ENCODE results near the gene ETV1. TPM values are rescaled to one million over a fixed set of nuclear protein-coding genes. Genes with fewer than 3 reads are reported as not detected.

ETV1 gene
- total RNA-seq (2011; cell fraction: chromatin; rRNA removed; ENCODE audit: low replicate concordance), result 19.5 and 42.2 TPM in 2 replicates
- 10.2 and 11.8 TPM in 2 replicates for total RNA-seq (2011; cell fraction: nucleolus; rRNA removed)
- 23.3 and 36.9 TPM in 2 replicates for total RNA-seq (2011; cell fraction: nucleoplasm; rRNA removed)
- total RNA-seq (2014; rRNA removed) (8.0 and 9.8 TPM in 2 replicates), total RNA-seq (2014; rRNA removed; fragmentation: Illumina TruSeq; extraction: Trizol) (15.9 and 16.3 TPM in 2 replicates), total RNA-seq (2015; rRNA removed; fragmentation: Illumina TruSeq; extraction: Trizol) (11.3 and 14.0 TPM in 2 replicates), total RNA-seq (2021) (18.1 and 27.4 TPM in 2 replicates), polyA plus RNA-seq (2011; rRNA removed) (15.8 and 16.2 TPM in 2 replicates), polyA plus RNA-seq (2014; fragmentation: Illumina TruSeq; extraction: Trizol) (21.1 and 23.1 TPM in 2 replicates), polyA plus RNA-seq (2014; fragmentation: Nextera tagmentation; extraction: Ambion mirVana) (1 to 10 TPM; 7.2 to 9.8 TPM), polyA plus RNA-seq (2014; rRNA removed) (10.5 and 12.0 TPM in 2 replicates), polyA minus RNA-seq (2011; rRNA and poly(A)+ RNA removed) (20.5 and 28.2 TPM in 2 replicates), Bru-seq, nascent RNA (percentile 76 among the genes with signal in this experiment), BruChase-seq, experiment 1, labeled RNA remaining after a 2-hour chase (percentile 74 among the genes with signal in this experiment), BruChase-seq, experiment 2, labeled RNA remaining after a 6-hour chase (percentile 70 among the genes with signal in this experiment)
- polyA plus RNA-seq (2011; cell fraction: cytosol; rRNA removed), result 12.6 and 14.8 TPM in 2 replicates
- polyA plus RNA-seq (2011; cell fraction: nucleus; rRNA removed), result 28.7 and 41.6 TPM in 2 replicates
- 15.6 and 21.3 TPM in 2 replicates for polyA plus RNA-seq (2012)
- polyA minus RNA-seq (2011; cell fraction: cytosol; rRNA and poly(A)+ RNA removed), result 5.4 and 7.4 TPM in 2 replicates
- polyA minus RNA-seq (2011; cell fraction: nucleus; rRNA and poly(A)+ RNA removed), result 16.8 and 35.5 TPM in 2 replicates
- long read RNA-seq, experiment 1, full-length matches to known transcripts, result 3 of 18 reads
- long read RNA-seq, experiment 1, partial matches to known transcripts, result 10 of 18 reads
- long read RNA-seq, experiment 1, other reads (novel, unspliced or antisense), result 5 of 18 reads
- long read RNA-seq, experiment 2, partial matches to known transcripts, result 2 of 6 reads
- long read RNA-seq, experiment 2, other reads (novel, unspliced or antisense), result 4 of 6 reads
- long read RNA-seq, experiment 3, partial matches to known transcripts, result 1 of 4 reads
- long read RNA-seq, experiment 3, other reads (novel, unspliced or antisense), result 3 of 4 reads

- FAIRE-seq, result no peak
- TF ChIP-seq ZBTB7A (IDR thresholded peaks at IDR 0.05; ENCODE audit: borderline replicate concordance, control insufficient read depth, low read depth, low read length) (peak; percentile 99), HOXB6 (CRISPR knock-in tag; IDR thresholded peaks at IDR 0.05; ENCODE audit: borderline replicate concordance) (no peak), PHB2 (IDR thresholded peaks at IDR 0.05; ENCODE audit: low read depth) (no peak), ZEB2 (IDR thresholded peaks at IDR 0.05) (no peak), ZNF282 (CRISPR knock-in tag; IDR thresholded peaks at IDR 0.05) (no peak), EWSR1 (IDR thresholded peaks at IDR 0.05; ENCODE audit: borderline replicate concordance, low read depth, partially characterized antibody) (no peak), ZNF766 (CRISPR knock-in tag; conservative IDR thresholded peaks at IDR 0.05) (0 out of 2 replicates have a peak, but pooled peaks have one; percentile 20), SMAD1 (IDR thresholded peaks at IDR 0.05; ENCODE audit: low read depth, low read length, partially characterized antibody) (no peak), SNIP1 (IDR thresholded peaks at IDR 0.05; ENCODE audit: low read depth) (no peak), RUNX1 (IDR thresholded peaks at IDR 0.05; ENCODE audit: low read depth) (no peak), RFX7 (CRISPR knock-in tag; IDR thresholded peaks at IDR 0.05) (no peak), ZNF121 (CRISPR knock-in tag; conservative IDR thresholded peaks at IDR 0.05) (no peak), POLR2G (IDR thresholded peaks at IDR 0.05; ENCODE audit: low read depth, low read length) (peak; percentile 65; the same call in 1 of the 2 replicates), ATF4 (CRISPR knock-in tag; IDR thresholded peaks at IDR 0.05) (no peak), TFE3 (CRISPR knock-in tag; IDR thresholded peaks at IDR 0.05) (no peak)
Observed at GRCh38 chr7:13989126-13989948, at the start of gene ETV1. ETV1 (minus strand) TSS chr7:13989666; CDS start chr7:13989052, 614 bp downstream.

More at GRCh38 chr7:13989126-13989948, at the start of gene ETV1:
- TSS peak; percentile 60 for BruUV-seq (replicated peaks)
- peak within 1 kb of the TSS; percentile 82 for H2AFZ ChIP-seq (ENCODE audit: low read depth, low read length)
- under 1% methylated on average over 38 of the region's 38 CpGs for WGBS (ENCODE audit: insufficient coverage, low coverage, missing lambda C conversion rate)
- H3K9me3 ChIP-seq (replicated peaks; ENCODE audit: control insufficient read depth, insufficient read depth, low read depth, low read length), result no peaks in the 10 kb centered on the region
- in situ Hi-C loops (cut with MboI), result loop anchor here (25.0 kb wide), 1 partner anchor 1277 kb away; no protein-coding TSS in a partner anchor
- peak within 1 kb of the TSS; percentile 93 for H3K27ac ChIP-seq (ENCODE audit: extremely low read depth, low read depth, low read length)
- H3K27me3 ChIP-seq (ENCODE audit: control insufficient read depth in 2 of 2, insufficient read depth in 2 of 2, low read length in 2 of 2), result no peaks in the 10 kb centered on the region
- DNase-seq (ENCODE audit: extremely low read depth in 1 of 4, low spot score in 3 of 4), result peak; percentile 80 to 86 (median 86)
- peaks cover 32% of the 10 kb centered on the region for H3K79me2 ChIP-seq (ENCODE audit: control insufficient read depth, insufficient read depth, low read length)
- peak within 1 kb of the TSS; percentile 75 to 92 for H3K9ac ChIP-seq (ENCODE audit: insufficient read depth in 1 of 2, low read depth in 2 of 2, low read length in 2 of 2)
- H3K4me2 ChIP-seq (ENCODE audit: insufficient read depth, low read length), result peak within 1 kb of the TSS; percentile 89
- peak within 1 kb of the TSS; percentile 51 for H3K4me3 ChIP-seq
- ChIA-PET CTCF (ENCODE audit: low intra/inter-chr PET ratio) (no interaction called here), POLR2A (interaction anchor here (0.5 to 2.4 kb wide), 11 partner anchors 10 to 1585 kb away, joined by 3 to 12 read pairs (median 3); no protein-coding TSS in a partner anchor)
- peak; percentile 48 for ATAC-seq
- H4K20me1 ChIP-seq (replicated peaks; ENCODE audit: control insufficient read depth, insufficient read depth, low read length), result no peaks in the 10 kb centered on the region
- no peaks in the 10 kb centered on the region for H3K9me1 ChIP-seq (ENCODE audit: control insufficient read depth, insufficient read depth, low read length)
- intact Hi-C loops (cut with micrococcal nuclease), result loop anchor here (2.0 to 5.0 kb wide), 2 partner anchors 13 to 1272 kb away; no protein-coding TSS in a partner anchor
- H3K4me1 ChIP-seq (replicated peaks in 1 of 2; ENCODE audit: control insufficient read depth in 2 of 2, insufficient read depth in 2 of 2, low read length in 2 of 2), result peaks cover 3 to 4% of the 10 kb centered on the region in 2 experiments; a peak in 4 of 5 replicates
- no peaks in the 10 kb centered on the region for H3K36me3 ChIP-seq (ENCODE audit: control insufficient read depth, insufficient read depth, low read length)
